Putamen (tissue), 1 donor: ENCODE data around the gene CCDC137.
"Not testable (repeated sequence)": the region's sequence is repeated elsewhere in the genome, so short reads cannot be mapped to it uniquely, and the experiment has no call there.

Experiments
- DNase-seq: peaks from one replicate; pipeline ENCODE4 v3.0.0-alpha.2; 2016; ENCODE audit warnings: low spot score

CCDC137 gene

GRCh38 chr17:81666342-81667191 is at the start of gene CCDC137, which contains the start of gene OXLD1:
CCDC137 (plus strand) TSS chr17:81666737; CDS start chr17:81666767, 30 bp downstream.
OXLD1 (minus strand) TSS chr17:81666605; CDS start chr17:81666577, 28 bp downstream.
- peak; percentile 95 for DNase-seq

DNA sequence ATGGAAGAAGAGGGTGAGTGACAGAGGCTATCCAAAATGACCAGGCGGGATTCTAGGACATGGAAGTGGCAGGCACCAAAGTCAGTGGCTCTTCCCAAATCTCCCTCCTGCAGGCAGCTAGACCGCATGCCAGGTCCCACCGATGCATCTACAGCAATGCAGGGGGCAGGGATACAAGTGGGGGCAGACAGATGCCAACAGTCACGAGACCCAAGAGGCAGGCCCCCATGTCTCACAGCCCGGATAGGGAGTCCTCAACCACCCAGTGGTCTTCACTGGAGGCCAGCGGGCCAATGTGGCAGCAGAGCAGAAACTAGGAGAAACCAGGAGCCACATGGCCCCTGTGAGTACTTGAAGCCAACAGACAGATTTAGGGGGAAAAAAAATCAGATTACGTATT is 49.7 kb upstream of the CCDC137 start:
- no peak for DNase-seq

GRCh38 chr17:81618307-81618706 is 48.2 kb upstream of the CCDC137 start:
- not testable (repeated sequence) for DNase-seq

GRCh38 chr17:81621494-81622130 is 44.9 kb upstream of the CCDC137 start:
- DNase-seq, result no peak

- no peak for DNase-seq
Observed at GRCh38 chr17:81630274-81630673, 36.3 kb upstream of the CCDC137 start.

DNA sequence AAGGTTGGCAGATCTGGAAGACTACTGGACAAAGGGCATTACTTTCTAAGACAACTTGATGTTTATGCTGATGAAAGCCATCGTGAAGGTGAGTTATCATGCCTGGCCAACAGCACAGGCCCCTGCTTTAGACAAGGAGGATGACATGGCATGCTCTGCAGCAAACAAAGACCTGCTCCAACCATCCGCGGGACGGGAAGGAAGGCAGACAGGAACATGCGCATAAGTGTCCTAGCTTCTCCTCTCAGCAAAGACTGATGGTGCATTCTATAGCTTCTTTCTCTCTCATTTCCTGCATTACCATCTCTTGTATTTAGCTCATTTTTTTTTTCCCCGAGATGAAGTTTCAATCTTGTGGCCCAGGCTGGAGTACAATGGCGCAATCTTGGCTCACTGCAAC is 35.1 kb upstream of the CCDC137 start:
- no peak for DNase-seq

DNA sequence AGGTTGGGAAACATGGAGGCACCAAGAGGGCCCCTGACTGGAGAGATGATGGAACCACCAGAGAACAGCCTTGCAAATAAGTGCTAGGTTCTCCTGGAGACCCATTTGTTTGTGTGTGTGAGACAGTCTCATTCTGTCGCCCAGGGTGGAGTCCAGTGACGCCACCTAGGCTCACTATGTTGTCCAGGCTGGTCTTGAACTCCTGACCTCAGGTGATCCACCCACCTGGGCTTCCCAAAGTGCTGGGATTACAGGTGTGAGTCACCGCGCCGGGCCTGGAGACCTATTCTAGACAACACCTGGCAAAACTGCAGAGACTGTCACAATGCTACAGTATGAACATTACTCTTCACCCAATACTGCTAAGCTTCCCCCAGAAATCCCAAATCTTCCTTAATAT is 31.1 kb upstream of the CCDC137 start:
- DNase-seq, result no peak

GRCh38 chr17:81635973-81636504 is 30.5 kb upstream of the CCDC137 start:
- no peak for DNase-seq

DNA sequence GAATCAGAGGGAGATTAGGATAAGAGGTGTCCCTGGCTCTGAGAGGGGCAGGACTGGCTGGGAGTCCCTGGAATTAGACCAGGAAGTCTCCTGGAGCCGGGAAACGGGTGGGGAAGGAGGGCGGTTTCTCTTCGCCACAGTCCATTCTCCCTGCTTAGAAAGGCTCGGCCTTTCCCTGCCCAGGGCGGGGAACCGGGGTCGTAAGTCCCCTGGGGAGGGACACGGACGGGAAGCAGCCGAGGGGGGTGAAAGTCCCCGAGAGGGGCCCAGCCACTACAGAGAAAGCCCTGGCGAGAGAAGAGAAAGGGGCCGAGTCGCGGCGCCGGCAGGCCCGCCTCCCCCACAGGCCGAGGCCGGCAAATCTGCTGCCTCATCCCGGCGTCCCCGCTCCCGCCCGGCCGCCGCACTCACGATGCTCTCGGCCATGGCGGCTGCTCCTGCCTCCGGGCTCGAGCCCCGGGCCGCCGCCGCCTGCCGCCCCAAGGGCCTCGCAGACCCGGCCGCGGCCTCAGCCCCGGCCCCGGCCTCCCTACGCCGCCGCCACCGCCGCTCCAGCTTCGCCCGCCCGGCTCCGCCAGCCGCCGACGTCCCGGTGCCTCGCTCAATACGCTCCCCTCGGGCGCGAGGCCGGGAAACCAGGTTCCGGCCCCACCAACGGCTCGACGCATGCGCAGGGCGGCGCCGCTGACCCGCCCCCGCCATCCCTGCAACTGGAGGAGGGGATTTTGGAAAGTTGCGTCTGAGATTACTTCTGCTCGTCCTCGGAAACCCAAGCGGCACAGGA is 29.8 kb upstream of the CCDC137 start, which contains the start of the genes NPLOC4 and TSPAN10:
TSS of gene NPLOC4 (minus strand) at position 608 of the 784 bp plus-strand sequence. CDS start at position 426, 182 bp downstream.
TSS of gene TSPAN10 (plus strand) at position 692 of the 784 bp plus-strand sequence. CDS start 5,217 bp downstream, outside the sequence.
- DNase-seq, result peak; percentile 83

DNA sequence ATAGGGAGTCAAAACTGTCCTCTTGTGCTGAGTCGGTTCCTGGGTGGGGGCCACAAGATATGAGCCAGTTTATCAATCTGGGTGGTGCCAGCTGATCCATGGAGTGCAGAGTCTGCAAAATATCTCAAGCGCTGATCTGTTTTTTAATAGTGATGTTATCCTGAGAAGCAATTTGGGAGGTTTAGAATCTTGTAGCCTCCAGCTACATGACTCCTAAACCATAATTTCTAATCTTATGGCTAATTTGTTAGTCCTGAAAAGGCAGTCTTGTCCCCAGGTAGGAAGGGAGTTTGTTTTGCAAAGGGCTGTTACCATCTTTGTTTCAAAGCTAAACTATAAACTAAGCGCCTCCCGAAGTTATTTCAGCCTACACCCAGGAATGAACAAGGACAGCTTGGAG is 27.9 kb upstream of the CCDC137 start:
- DNase-seq, result no peak

DNA sequence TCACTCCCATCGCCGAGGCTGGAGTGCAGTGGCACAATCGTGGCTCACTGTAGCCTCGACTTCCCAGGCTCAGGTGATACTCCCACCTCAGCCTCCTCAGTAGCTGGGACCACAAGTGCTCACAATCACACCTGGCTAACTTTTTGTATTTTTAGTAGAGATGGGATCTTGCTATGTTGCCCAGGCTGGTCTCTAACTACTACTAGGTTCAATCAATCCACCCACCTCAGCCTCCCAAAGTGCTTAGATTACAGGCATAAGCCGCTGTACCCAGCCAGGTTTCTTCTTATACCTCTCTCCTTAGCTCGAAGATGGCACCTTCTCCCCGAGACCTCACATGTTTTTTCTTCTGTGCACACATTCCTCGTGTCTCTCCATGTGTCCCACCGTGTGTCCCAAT is 26.5 kb upstream of the CCDC137 start:
- DNase-seq, result no peak

DNA sequence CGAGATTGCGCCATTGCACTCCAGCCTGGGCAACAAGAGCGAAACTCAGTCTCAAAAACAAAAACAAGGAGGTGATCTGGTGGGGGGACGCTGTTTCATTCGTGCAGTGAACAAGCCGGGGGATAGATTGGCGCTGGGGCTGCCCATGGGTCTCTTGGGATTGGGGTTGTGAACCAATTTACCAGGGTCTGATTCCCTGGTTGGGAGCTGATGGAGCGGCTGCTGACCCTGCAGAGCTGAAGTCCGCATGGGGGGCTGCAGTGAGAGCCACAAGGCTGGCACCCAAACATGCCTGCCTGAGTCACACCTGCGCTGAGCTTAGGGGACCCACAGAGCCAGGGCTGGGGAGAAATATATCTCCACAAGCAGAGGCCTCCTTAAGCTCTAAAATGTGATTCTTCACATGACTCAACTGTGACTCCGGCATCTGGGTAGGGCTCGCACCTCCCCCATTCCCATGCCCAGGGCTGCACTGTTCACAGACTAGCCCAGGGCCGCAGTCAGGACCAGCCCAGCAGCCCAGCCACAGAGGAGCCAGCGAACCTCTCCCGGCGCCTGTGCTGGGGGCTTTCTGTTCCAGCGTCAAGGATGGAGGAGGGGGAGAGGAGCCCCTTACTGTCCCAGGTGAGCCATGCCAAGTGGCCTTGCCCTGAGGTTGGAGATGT is 24.6 kb upstream of the CCDC137 start:
- DNase-seq, result no peak

GRCh38 chr17:81644496-81644895 is 22.0 kb upstream of the CCDC137 start:
- no peak for DNase-seq

- no peak for DNase-seq
Observed at GRCh38 chr17:81644976-81645952, 21.3 kb upstream of the CCDC137 start.

DNA sequence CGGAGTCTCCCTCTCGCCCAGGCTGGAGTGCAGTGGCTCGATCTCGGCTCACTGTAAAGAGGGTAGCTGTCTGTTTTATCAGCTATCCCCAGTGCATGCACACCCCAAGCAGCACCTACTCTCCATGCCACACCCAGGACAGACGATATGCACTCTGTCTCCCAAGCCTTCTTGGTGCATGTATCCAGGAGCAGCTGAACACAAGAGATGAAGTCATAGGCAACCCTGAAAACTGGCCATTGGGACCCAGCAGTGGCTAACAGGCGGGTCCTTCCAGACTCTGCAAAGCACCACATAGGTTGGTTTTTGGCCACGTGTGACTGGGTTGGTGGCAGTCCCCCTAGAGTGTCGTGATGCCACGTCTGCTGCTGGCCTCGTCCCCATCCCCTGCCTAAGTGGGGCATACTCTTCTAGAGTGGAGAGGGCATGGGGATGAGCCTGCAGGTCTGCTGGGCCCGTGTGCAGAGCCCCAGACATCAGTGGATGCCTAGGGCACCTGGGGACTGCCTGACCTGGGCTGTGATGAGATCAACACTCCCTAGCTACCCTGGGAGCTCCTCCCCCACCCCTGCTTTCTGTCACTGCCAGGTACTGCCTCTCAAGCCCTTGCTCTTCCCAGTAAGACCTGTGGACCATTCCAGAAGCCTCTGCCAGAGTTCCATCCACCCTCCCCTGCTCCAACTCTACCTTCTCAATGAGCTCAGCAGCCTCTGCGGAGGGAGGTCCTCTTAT is 19.5 kb upstream of the CCDC137 start:
- no peak for DNase-seq

- DNase-seq, result no peak
Observed at GRCh38 chr17:81647640-81648012, 18.9 kb upstream of the CCDC137 start.

GRCh38 chr17:81648013-81648706 is 18.4 kb upstream of the CCDC137 start:
- no peak for DNase-seq

DNA sequence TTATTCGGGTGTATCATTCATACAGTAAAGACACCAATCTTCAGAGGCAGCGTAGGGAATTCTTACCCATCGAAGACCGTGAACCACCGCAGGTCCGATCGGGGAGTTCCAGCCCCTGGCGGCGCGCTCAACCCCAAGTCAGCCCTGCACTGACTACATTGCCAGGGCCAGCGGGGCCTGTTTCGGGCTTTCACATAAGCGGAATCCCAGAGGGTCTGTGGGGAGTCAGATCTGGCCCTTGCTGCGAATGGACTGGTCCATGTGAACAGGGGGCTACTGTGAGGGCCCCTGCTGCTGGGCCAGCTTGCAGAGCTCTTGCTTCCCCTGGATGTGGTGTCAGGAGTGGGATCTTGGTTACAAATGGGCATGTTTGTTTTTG is 17.8 kb upstream of the CCDC137 start:
- no peak for DNase-seq

GRCh38 chr17:81650951-81651350 is 15.6 kb upstream of the CCDC137 start:
- no peak for DNase-seq
